ENCODE results near the gene TMEM170B.

DNA sequence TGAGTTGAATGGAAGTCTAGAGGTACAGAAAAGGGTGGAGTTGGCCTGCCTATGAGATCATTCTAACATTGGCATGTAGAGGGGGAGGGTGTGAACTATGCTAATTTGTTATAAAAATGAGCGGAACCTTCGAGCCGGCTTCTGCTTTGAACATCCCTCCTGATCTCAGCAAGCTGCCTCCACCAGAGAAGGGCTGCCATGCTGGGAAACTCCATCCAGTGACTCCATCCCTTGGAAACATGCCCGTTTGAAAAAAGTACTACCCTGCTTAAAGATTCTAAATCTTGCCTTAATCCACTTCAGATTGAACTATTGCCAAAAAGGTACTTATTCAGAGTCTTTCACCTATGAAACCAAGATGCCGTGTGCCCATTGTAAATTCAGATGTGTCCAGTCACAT is 43.6 kb upstream of the TMEM170B start:
- TF ChIP-seq, protein P1, sequence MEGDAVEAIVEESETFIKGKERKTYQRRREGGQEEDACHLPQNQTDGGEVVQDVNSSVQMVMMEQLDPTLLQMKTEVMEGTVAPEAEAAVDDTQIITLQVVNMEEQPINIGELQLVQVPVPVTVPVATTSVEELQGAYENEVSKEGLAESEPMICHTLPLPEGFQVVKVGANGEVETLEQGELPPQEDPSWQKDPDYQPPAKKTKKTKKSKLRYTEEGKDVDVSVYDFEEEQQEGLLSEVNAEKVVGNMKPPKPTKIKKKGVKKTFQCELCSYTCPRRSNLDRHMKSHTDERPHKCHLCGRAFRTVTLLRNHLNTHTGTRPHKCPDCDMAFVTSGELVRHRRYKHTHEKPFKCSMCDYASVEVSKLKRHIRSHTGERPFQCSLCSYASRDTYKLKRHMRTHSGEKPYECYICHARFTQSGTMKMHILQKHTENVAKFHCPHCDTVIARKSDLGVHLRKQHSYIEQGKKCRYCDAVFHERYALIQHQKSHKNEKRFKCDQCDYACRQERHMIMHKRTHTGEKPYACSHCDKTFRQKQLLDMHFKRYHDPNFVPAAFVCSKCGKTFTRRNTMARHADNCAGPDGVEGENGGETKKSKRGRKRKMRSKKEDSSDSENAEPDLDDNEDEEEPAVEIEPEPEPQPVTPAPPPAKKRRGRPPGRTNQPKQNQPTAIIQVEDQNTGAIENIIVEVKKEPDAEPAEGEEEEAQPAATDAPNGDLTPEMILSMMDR (IDR thresholded peaks at IDR 0.05; ENCODE audit: control extremely low read depth in 1 of 3, insufficient read depth in 1 of 3, low read depth in 1 of 3, low read length in 3 of 3) = no peak
- TF ChIP-seq EZH2 (IDR thresholded peaks at IDR 0.05; ENCODE audit: low read depth, low read length, severe bottlenecking) = no peak
- TF ChIP-seq SUZ12 (IDR thresholded peaks at IDR 0.05; ENCODE audit: low read length) = no peak
- TF ChIP-seq TAF1 (IDR thresholded peaks at IDR 0.05; ENCODE audit: low read depth, low read length) = no peak
- TF ChIP-seq RAD21 (IDR thresholded peaks at IDR 0.05 in 1 of 2, conservative IDR thresholded peaks at IDR 0.05 in 1 of 2; ENCODE audit: low read depth in 2 of 2, low read length in 2 of 2) = no peak
- TF ChIP-seq ZNF274 (IDR thresholded peaks at IDR 0.05; ENCODE audit: borderline replicate concordance, extremely low read depth, low read length) = no peak
- no peak for TF ChIP-seq RFX5 (IDR thresholded peaks at IDR 0.05; ENCODE audit: borderline replicate concordance, low read depth, low read length)
- TF ChIP-seq GABPA (IDR thresholded peaks at IDR 0.05; ENCODE audit: borderline replicate concordance, insufficient read depth, low read length) = no peak
